Naive B cell (primary cell): ENCODE data around the gene ULBP2. TPM values are rescaled to one million over a fixed set of nuclear protein-coding genes. Genes with fewer than 3 reads are reported as not detected.
A peak's percentile ranks its signal among the peaks of the same experiment; 100 is the strongest.
"Not testable (repeated sequence)": the region's sequence is repeated elsewhere in the genome, so short reads cannot be mapped to it uniquely, and the experiment has no call there.

ENCODE experiments used
- ATAC-seq, 2 donors: fragments of 150-1000 bp; cut with Tn5 transposase; 2 replicates each; pipeline ENCODE4 v1.10.0; 2021; ENCODE audit warnings: low read depth in 2 of 2, mild to moderate bottlenecking in 2 of 2, moderate library complexity in 2 of 2
- DNase-seq: peaks from one replicate; pipeline ENCODE4 v3.0.0; 2022
- H3K27ac Mint-ChIP-seq, 6 donors: one replicate each; pipeline ENCODE4 v1.8.0; 2020 to 2022; ENCODE audit warnings: mild to moderate bottlenecking in 6 of 6, mixed read lengths in 6 of 6, moderate library complexity in 5 of 6, inconsistent platforms in 2 of 6
- H3K27me3 Mint-ChIP-seq, 3 donors: one replicate each; pipeline ENCODE4 v1.8.0; 2021 to 2022; ENCODE audit warnings: mixed read lengths in 3 of 3, mild to moderate bottlenecking in 1 of 3
- H3K36me3 Mint-ChIP-seq, 2 donors: one replicate each; pipeline ENCODE4 v1.8.0; 2020 to 2022; ENCODE audit warnings: mixed read lengths in 2 of 2, inconsistent platforms in 1 of 2, mild to moderate bottlenecking in 1 of 2
- H3K4me1 Mint-ChIP-seq, 3 donors: one replicate each; pipeline ENCODE4 v1.8.0; 2020 to 2022; ENCODE audit warnings: mixed read lengths in 3 of 3, inconsistent platforms in 1 of 3, mild to moderate bottlenecking in 1 of 3, moderate library complexity in 1 of 3
- H3K4me3 Mint-ChIP-seq, 8 donors: one replicate each; pipeline ENCODE4 v1.8.0; 2020 to 2022; ENCODE audit warnings: mild to moderate bottlenecking in 8 of 8, mixed read lengths in 8 of 8, moderate library complexity in 8 of 8, inconsistent platforms in 2 of 8
- H3K9me3 Mint-ChIP-seq, 7 donors: one replicate each; pipeline ENCODE4 v1.8.0; 2020 to 2022; ENCODE audit warnings: mixed read lengths in 7 of 7, mild to moderate bottlenecking in 5 of 7, inconsistent platforms in 2 of 7, moderate library complexity in 1 of 7
- polyA plus RNA-seq, 6 donors: library from polyadenylated mRNA; unstranded; fragments of 300-500 nt; fragmentation: Illumina TruSeq; gene quantifications; one replicate each; pipeline ENCODE4 v1.2.3, GENCODE V29; 2021; ENCODE audit warnings: low read depth in 6 of 6

ULBP2 gene
- polyA plus RNA-seq, 6 donors from 2014 or later: not detected

- Mint-ChIP-seq H3K27ac (peak within 1 kb of the TSS; percentile 78 to 95 (median 92)), H3K36me3 (peaks cover 0 to 15% of the 10 kb centered on the region in 2 donors), H3K27me3 (peaks cover 85 to 93% (median 92%) of the 10 kb centered on the region in 3 donors), H3K4me3 (peak within 1 kb of the TSS; percentile 81 to 98 (median 94)), H3K4me1 (peaks cover 31 to 38% (median 36%) of the 10 kb centered on the region in 3 donors), H3K9me3 (peaks cover 0 to 6% (median 0%) of the 10 kb centered on the region in 7 donors)
- ATAC-seq (peak; percentile 71 to 73), DNase-seq (peak; percentile 67)
Measured at GRCh38 chr6:149963462-149964307, 21.9 kb downstream of the ULBP2 start, which contains the start of gene ULBP1. TSS of gene ULBP1 (plus strand) at chr6:149963943. CDS start at chr6:149964050, 107 bp downstream.

GRCh38 chr6:149964308-149965193 lies 22.7 kb downstream of the ULBP2 start:
- peak overlapping the region; percentile 76 to 95 (median 92) for H3K27ac Mint-ChIP-seq
- DNase-seq (peak; percentile 31), ATAC-seq (no peak)
- H3K27me3 Mint-ChIP-seq: peaks cover 84 to 93% (median 92%) of the 10 kb centered on the region in 3 donors
- peaks cover 0 to 6% (median 0%) of the 10 kb centered on the region in 7 donors for H3K9me3 Mint-ChIP-seq
- peak overlapping the region; percentile 81 to 98 (median 94) for H3K4me3 Mint-ChIP-seq
- peaks cover 0 to 15% of the 10 kb centered on the region in 2 donors for H3K36me3 Mint-ChIP-seq
- peaks cover 31 to 38% (median 36%) of the 10 kb centered on the region in 3 donors for H3K4me1 Mint-ChIP-seq

- peaks cover 0 to 20% of the 10 kb centered on the region in 2 donors for H3K36me3 Mint-ChIP-seq
- peak overlapping the region; percentile 81 to 98 (median 94) for H3K4me3 Mint-ChIP-seq
- H3K9me3 Mint-ChIP-seq: peaks cover 0 to 6% (median 0%) of the 10 kb centered on the region in 7 donors
- DNase-seq: peak; percentile 39
- H3K27ac Mint-ChIP-seq: peak overlapping the region in 5 of 6 donors; percentile 76 to 95 (median 90)
- peak; percentile 22 to 30 for ATAC-seq
- peaks cover 31 to 38% (median 36%) of the 10 kb centered on the region in 3 donors for H3K4me1 Mint-ChIP-seq
- H3K27me3 Mint-ChIP-seq: peaks cover 84 to 93% (median 92%) of the 10 kb centered on the region in 3 donors
Measured at GRCh38 chr6:149965194-149966020, 23.6 kb downstream of the ULBP2 start.

- not testable (repeated sequence) for DNase-seq, H3K9me3 Mint-ChIP-seq, ATAC-seq
- Mint-ChIP-seq H3K4me1 (peaks cover 31 to 38% (median 36%) of the 10 kb centered on the region in 3 donors), H3K4me3 (peak overlapping the region in 5 of 8 donors; percentile 92 to 98 (median 94)), H3K27ac (peak overlapping the region in 1 of 6 donors; percentile 90), H3K27me3 (peaks cover 85 to 94% (median 93%) of the 10 kb centered on the region in 3 donors), H3K36me3 (peaks cover 0 to 23% of the 10 kb centered on the region in 2 donors)
Measured at GRCh38 chr6:149966319-149966718, 24.5 kb downstream of the ULBP2 start.

- Mint-ChIP-seq H3K36me3 (peaks cover 0 to 23% of the 10 kb centered on the region in 2 donors), H3K4me3 (peak overlapping the region in 1 of 8 donors; percentile 39), H3K9me3 (peaks cover 0 to 6% (median 0%) of the 10 kb centered on the region in 7 donors), H3K27ac (peak overlapping the region in 1 of 6 donors; percentile 66), H3K27me3 (peaks cover 83 to 90% (median 87%) of the 10 kb centered on the region in 3 donors), H3K4me1 (peaks cover 29 to 35% (median 33%) of the 10 kb centered on the region in 3 donors)
- DNase-seq: no peak
- ATAC-seq: no peak
Measured at GRCh38 chr6:149967591-149967990, 25.8 kb downstream of the ULBP2 start.

- ATAC-seq, DNase-seq, H3K9me3 Mint-ChIP-seq: not testable (repeated sequence)
- Mint-ChIP-seq H3K4me3 (peak overlapping the region in 1 of 8 donors; percentile 39), H3K27me3 (peaks cover 83 to 90% (median 85%) of the 10 kb centered on the region in 3 donors), H3K4me1 (peaks cover 27 to 31% (median 29%) of the 10 kb centered on the region in 3 donors), H3K36me3 (peaks cover 2 to 23% of the 10 kb centered on the region in 2 donors), H3K27ac (peak overlapping the region in 2 of 6 donors; percentile 19 to 66)
Measured at GRCh38 chr6:149967999-149968398, 26.2 kb downstream of the ULBP2 start.

GRCh38 chr6:149968909-149969308 lies 27.1 kb downstream of the ULBP2 start:
- not testable (repeated sequence) for DNase-seq, H3K27ac Mint-ChIP-seq, H3K4me3 Mint-ChIP-seq, ATAC-seq, H3K9me3 Mint-ChIP-seq
- peaks cover 3 to 23% of the 10 kb centered on the region in 2 donors for H3K36me3 Mint-ChIP-seq
- peaks cover 19 to 22% (median 22%) of the 10 kb centered on the region in 3 donors for H3K4me1 Mint-ChIP-seq
- H3K27me3 Mint-ChIP-seq: peaks cover 77 to 87% (median 82%) of the 10 kb centered on the region in 3 donors

- DNase-seq (no peak), ATAC-seq (no peak)
- Mint-ChIP-seq H3K9me3 (peaks cover 0 to 6% (median 0%) of the 10 kb centered on the region in 7 donors), H3K4me1 (peaks cover 13 to 15% (median 14%) of the 10 kb centered on the region in 3 donors), H3K27me3 (peaks cover 78 to 87% (median 82%) of the 10 kb centered on the region in 3 donors), H3K27ac (no peak overlapping the region), H3K4me3 (no peak overlapping the region), H3K36me3 (peaks cover 3 to 18% of the 10 kb centered on the region in 2 donors)
Measured at GRCh38 chr6:149969635-149970034, 27.8 kb downstream of the ULBP2 start.

- not testable (repeated sequence) for DNase-seq, H3K36me3 Mint-ChIP-seq, H3K27ac Mint-ChIP-seq, H3K4me1 Mint-ChIP-seq, H3K9me3 Mint-ChIP-seq, H3K4me3 Mint-ChIP-seq
- H3K27me3 Mint-ChIP-seq: peaks cover 79 to 93% (median 84%) of the 10 kb centered on the region in 3 donors
- peak; percentile 78 to 87 for ATAC-seq
Measured at GRCh38 chr6:149974394-149974793, 32.6 kb downstream of the ULBP2 start.

GRCh38 chr6:149974825-149975224 lies 33.0 kb downstream of the ULBP2 start:
- Mint-ChIP-seq H3K27ac (no peak overlapping the region), H3K36me3 (peaks cover 3 to 9% of the 10 kb centered on the region in 2 donors), H3K9me3 (no peaks in the 10 kb centered on the region), H3K4me3 (no peak overlapping the region), H3K4me1 (no peaks in the 10 kb centered on the region), H3K27me3 (peaks cover 78 to 90% (median 83%) of the 10 kb centered on the region in 3 donors)
- DNase-seq (no peak), ATAC-seq (peak; percentile 67 to 77)

GRCh38 chr6:149975400-149975799 lies 33.6 kb downstream of the ULBP2 start:
- Mint-ChIP-seq H3K4me3 (no peak overlapping the region), H3K27ac (no peak overlapping the region), H3K36me3 (peaks cover 3% of the 10 kb centered on the region in 2 donors), H3K9me3 (no peaks in the 10 kb centered on the region), H3K27me3 (peaks cover 75 to 87% (median 83%) of the 10 kb centered on the region in 3 donors), H3K4me1 (no peaks in the 10 kb centered on the region)
- ATAC-seq: no peak
- DNase-seq: no peak

- no peak for DNase-seq
- Mint-ChIP-seq H3K27me3 (peaks cover 78 to 90% (median 86%) of the 10 kb centered on the region in 3 donors), H3K36me3 (peaks cover 0 to 3% of the 10 kb centered on the region in 2 donors), H3K9me3 (peaks cover 0 to 4% (median 0%) of the 10 kb centered on the region in 7 donors), H3K4me3 (no peak overlapping the region), H3K27ac (no peak overlapping the region), H3K4me1 (peaks cover 0 to 4% (median 0%) of the 10 kb centered on the region in 3 donors)
- no peak for ATAC-seq
Measured at GRCh38 chr6:149977221-149977620, 35.4 kb downstream of the ULBP2 start.
